SK-N-SH (cell line): Measurements from ENCODE around the gene NPAS1. TPM values are rescaled to one million over a fixed set of nuclear protein-coding genes. Genes with fewer than 3 reads are reported as not detected.
A peak's percentile ranks its signal among the peaks of the same experiment; 100 is the strongest.

ENCODE experiments used
- CTCF ChIA-PET: fragments of 300-600, 350-600 bp; formaldehyde crosslinking; extraction: SDS; loops from one replicate; lab custom pipeline; 2021; lab: Yijun Ruan, JAX
- POLR2A ChIA-PET: fragments of 350-600 bp; sonication (Branson Sonifier 250); formaldehyde crosslinking; extraction: SDS; loops from one replicate; lab custom pipeline; 2020; ENCODE audit warnings: antibody characterized with exemption, inconsistent platforms; lab: Yijun Ruan, JAX
- DNase-seq: peaks from one replicate; pipeline ENCODE4 v3.0.0; 2012
- H2AFZ ChIP-seq: fragments of 200-600 bp; sonication (generic); 2 replicates; pipeline ENCODE4 v1.8.1; 2016; ENCODE audit warnings: antibody characterized with exemption, mild to moderate bottlenecking, low read depth
- H3F3A ChIP-seq: fragments of 200-600 bp; sonication (generic); replicated peaks from 2 replicates; pipeline ENCODE3; 2016; ENCODE audit warnings: antibody characterized with exemption, mild to moderate bottlenecking; ENCODE audit not compliant: insufficient read depth
- H3K27ac ChIP-seq, 2 experiments: fragments of 200-500 bp in 1 of 2; fragments of 200-600 bp in 1 of 2; sonication (Bioruptor generic) in 1 of 2; sonication (generic), shearing (Covaris generic) in 1 of 2; 2 replicates each; pipeline versions ENCODE4 v1.5.1 to v1.6.1; 2014 to 2016; ENCODE audit warnings: low read depth in 2 of 2, inconsistent platforms in 1 of 2, low read length in 1 of 2, mild to moderate bottlenecking in 1 of 2, mixed read lengths in 1 of 2
- H3K27me3 ChIP-seq: fragments of 200-600 bp; sonication (generic), shearing (Covaris generic); 2 replicates; pipeline ENCODE4 v1.6.1; 2016; ENCODE audit warnings: mixed run types; ENCODE audit not compliant: insufficient read depth
- H3K36me3 ChIP-seq, 2 experiments: fragments of 200-500 bp in 1 of 2; fragments of 200-600 bp in 1 of 2; sonication (Bioruptor generic) in 1 of 2; sonication (generic) in 1 of 2; replicated peaks in 1 of 2; 2 replicates each; pipeline versions ENCODE3 to v1.5.1; 2014 to 2016; ENCODE audit warnings: low read length in 1 of 2, mild to moderate bottlenecking in 1 of 2; ENCODE audit not compliant: insufficient read depth in 2 of 2, control insufficient read depth in 1 of 2
- H3K4me1 ChIP-seq, 2 experiments: fragments of 200-500 bp in 1 of 2; fragments of 200-600 bp in 1 of 2; sonication (Bioruptor generic) in 1 of 2; sonication (generic), shearing (Covaris generic) in 1 of 2; 2 replicates each; pipeline versions ENCODE4 v1.5.1 to v1.6.1; 2014 to 2016; ENCODE audit warnings: low read depth in 1 of 2, low read length in 1 of 2, mixed run types in 1 of 2; ENCODE audit not compliant: insufficient read depth in 2 of 2, control insufficient read depth in 1 of 2
- H3K4me2 ChIP-seq: fragments of 200-600 bp; sonication (generic), shearing (Covaris generic); 2 replicates; pipeline ENCODE4 v1.6.1; 2017; ENCODE audit warnings: mixed run types
- H3K4me3 ChIP-seq, 2 experiments: fragments of 200-500 bp in 1 of 2; fragments of 200-600 bp in 1 of 2; sonication (Bioruptor generic) in 1 of 2; sonication (generic), shearing (Covaris generic) in 1 of 2; 2 replicates each; pipeline versions ENCODE4 v1.5.1 to v1.8.1; 2014 to 2016; ENCODE audit warnings: low read depth in 2 of 2, inconsistent platforms in 1 of 2, low read length in 1 of 2, mild to moderate bottlenecking in 1 of 2, mixed read lengths in 1 of 2, moderate library complexity in 1 of 2
- H3K79me2 ChIP-seq: fragments of 200-600 bp; sonication (generic); 2 replicates; pipeline ENCODE4 v1.8.1; 2017; ENCODE audit warnings: mild to moderate bottlenecking; ENCODE audit not compliant: insufficient read depth
- H3K9ac ChIP-seq: fragments of 200-600 bp; sonication (generic); 2 replicates; pipeline ENCODE4 v1.6.1; 2017; ENCODE audit warnings: mixed run types
- H3K9me2 ChIP-seq: fragments of 200-600 bp; sonication (generic); 2 replicates; pipeline ENCODE4 v1.6.1; 2017; ENCODE audit warnings: mixed run types
- H3K9me3 ChIP-seq: fragments of 200-600 bp; sonication (generic); 2 replicates; pipeline ENCODE4 v1.6.1; 2017; ENCODE audit warnings: mixed run types, mild to moderate bottlenecking, moderate library complexity
- H4K20me1 ChIP-seq: fragments of 200-600 bp; sonication (generic); 2 replicates; pipeline ENCODE4 v1.6.1; 2017; ENCODE audit warnings: mild to moderate bottlenecking, mixed run types; ENCODE audit not compliant: insufficient read depth
- CHD2 ChIP-seq: fragments of 150-350 bp; IDR thresholded peaks from 2 replicates; pipeline ENCODE4 v1.6.1; 2018; ENCODE audit warnings: low read length; ENCODE audit not compliant: partially characterized antibody
- ELF1 ChIP-seq: IDR thresholded peaks from 2 replicates; pipeline ENCODE4 v1.4.0; 2012
- EP300 ChIP-seq, 2 experiments: IDR thresholded peaks; 2 replicates each; pipeline versions ENCODE4 v1.4.0 to v1.6.1; 2012; ENCODE audit warnings: borderline replicate concordance in 1 of 2, low read depth in 1 of 2, low read length in 1 of 2
- EZH2phosphoT487 ChIP-seq: fragments of 200-600 bp; sonication (generic); IDR thresholded peaks from 2 replicates; pipeline ENCODE4 v1.6.1; 2017; ENCODE audit warnings: low read depth, mixed run types, mild to moderate bottlenecking, antibody characterized with exemption, moderate library complexity, borderline replicate concordance
- FOXJ3 ChIP-seq: sonication (generic); formaldehyde crosslinking; IDR thresholded peaks from 2 replicates; pipeline ENCODE4 v1.5.1; 2020; ENCODE audit warnings: mild to moderate bottlenecking, missing genetic modification reagents
- JUND ChIP-seq: IDR thresholded peaks from 2 replicates; pipeline ENCODE4 v1.4.0; 2012
- MAX ChIP-seq: IDR thresholded peaks from 2 replicates; pipeline ENCODE4 v1.4.0; 2012; ENCODE audit warnings: low read depth
- MXI1 ChIP-seq: IDR thresholded peaks from 2 replicates; pipeline ENCODE4 v1.6.1; 2012; ENCODE audit warnings: mild to moderate bottlenecking, low read depth, low read length, improper control_type of control experiment
- NFIC ChIP-seq: IDR thresholded peaks from 2 replicates; pipeline ENCODE4 v1.4.0; 2012; ENCODE audit warnings: borderline replicate concordance
- NRF1 ChIP-seq: IDR thresholded peaks from 2 replicates; pipeline ENCODE4 v1.6.1; 2012; ENCODE audit warnings: low read depth, mild to moderate bottlenecking, low read length
- RAD21 ChIP-seq: IDR thresholded peaks from 2 replicates; pipeline ENCODE4 v1.6.1; 2012; ENCODE audit warnings: mild to moderate bottlenecking, low read length
- RCOR1 ChIP-seq: fragments of 150-350 bp; IDR thresholded peaks from 2 replicates; pipeline ENCODE4 v1.6.1; 2017; ENCODE audit warnings: antibody characterized with exemption, low read length
- SMC3 ChIP-seq: IDR thresholded peaks from 2 replicates; pipeline ENCODE4 v1.6.1; 2012; ENCODE audit warnings: low read depth, low read length, improper control_type of control experiment
- TAF1 ChIP-seq: IDR thresholded peaks from 2 replicates; pipeline ENCODE4 v1.6.1; 2012; ENCODE audit warnings: low read depth, mild to moderate bottlenecking, low read length, moderate library complexity, borderline replicate concordance
- TCF12 ChIP-seq: IDR thresholded peaks from 2 replicates; pipeline ENCODE4 v1.4.0; 2012
- WGBS: methylation state at CpG from one replicate; pipeline ENCODE4 v1.1.6; 2017; ENCODE audit warnings: low lambda C conversion rate; 5-methylcytosine and 5-hydroxymethylcytosine counted together
- polyA plus RNA-seq, 3 experiments: library from polyadenylated mRNA; depleted of rRNA; stranded (reverse); fragments of >200 nt; gene quantifications; 2 replicates each; pipeline ENCODE4 v1.2.3, GENCODE V29; 2012
- TF ChIP-seq, protein P1 (sequence below): IDR thresholded peaks from 2 replicates; pipeline ENCODE4; 2012
- TF ChIP-seq, protein P2 (sequence below): fragments of 200-600 bp; sonication (generic); IDR thresholded peaks from 2 replicates; pipeline ENCODE4 v1.6.1; 2017; ENCODE audit warnings: antibody characterized with exemption, mild to moderate bottlenecking, moderate library complexity
- TF ChIP-seq, protein P3 (sequence below): IDR thresholded peaks from 2 replicates; pipeline ENCODE4 v1.4.0; 2012; ENCODE audit warnings: low read depth, borderline replicate concordance

NPAS1 gene
- polyA plus RNA-seq, 1 of the 3 experiments (the other 2 are of a cell fraction): 1.1 TPM

- CTCF ChIA-PET: interaction anchor here (0.9 to 3.0 kb wide), 2 partner anchors 13 to 35 kb away, joined by 4 to 17 read pairs; no protein-coding TSS in a partner anchor
- POLR2A ChIA-PET: no interaction called here
- Histone ChIP-seq H3K4me1 (peaks cover 29 to 59% of the 10 kb centered on the region in 2 experiments), H3K4me3 (no peak overlapping the region), H2AFZ (no peak overlapping the region), H3K4me2 (peak overlapping the region; percentile 69), H3K79me2 (peaks cover 61% of the 10 kb centered on the region), H3K9me3 (no peaks in the 10 kb centered on the region), H3K36me3 (peaks cover 2 to 4% of the 10 kb centered on the region in 2 experiments), H3K27me3 (no peaks in the 10 kb centered on the region), H3K9me2 (no peaks in the 10 kb centered on the region), H3K27ac (peak overlapping the region; percentile 82 to 91), H3F3A (peaks cover 60% of the 10 kb centered on the region), H3K9ac (no peak overlapping the region), H4K20me1 (peaks cover 4% of the 10 kb centered on the region; the same call in 1 of the 2 replicates)
- TF ChIP-seq MAX (peak; percentile 79), ELF1 (no peak), TCF12 (peak; percentile 71), EP300 (IDR thresholded peaks at IDR 0.05; ENCODE audit: borderline replicate concordance in 1 of 2, low read depth in 1 of 2, low read length in 1 of 2) (no peak)
- TF ChIP-seq, protein P1, sequence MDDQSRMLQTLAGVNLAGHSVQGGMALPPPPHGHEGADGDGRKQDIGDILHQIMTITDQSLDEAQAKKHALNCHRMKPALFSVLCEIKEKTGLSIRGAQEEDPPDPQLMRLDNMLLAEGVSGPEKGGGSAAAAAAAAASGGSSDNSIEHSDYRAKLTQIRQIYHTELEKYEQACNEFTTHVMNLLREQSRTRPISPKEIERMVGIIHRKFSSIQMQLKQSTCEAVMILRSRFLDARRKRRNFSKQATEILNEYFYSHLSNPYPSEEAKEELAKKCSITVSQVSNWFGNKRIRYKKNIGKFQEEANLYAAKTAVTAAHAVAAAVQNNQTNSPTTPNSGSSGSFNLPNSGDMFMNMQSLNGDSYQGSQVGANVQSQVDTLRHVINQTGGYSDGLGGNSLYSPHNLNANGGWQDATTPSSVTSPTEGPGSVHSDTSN: peak; percentile 3; the same call in 1 of the 2 replicates
- peak; percentile 64 for DNase-seq
- 64% methylated on average over 7 of the region's 7 CpGs for WGBS
Observed at GRCh38 chr19:46977548-46977947, 42.1 kb upstream of the NPAS1 start.

DNA sequence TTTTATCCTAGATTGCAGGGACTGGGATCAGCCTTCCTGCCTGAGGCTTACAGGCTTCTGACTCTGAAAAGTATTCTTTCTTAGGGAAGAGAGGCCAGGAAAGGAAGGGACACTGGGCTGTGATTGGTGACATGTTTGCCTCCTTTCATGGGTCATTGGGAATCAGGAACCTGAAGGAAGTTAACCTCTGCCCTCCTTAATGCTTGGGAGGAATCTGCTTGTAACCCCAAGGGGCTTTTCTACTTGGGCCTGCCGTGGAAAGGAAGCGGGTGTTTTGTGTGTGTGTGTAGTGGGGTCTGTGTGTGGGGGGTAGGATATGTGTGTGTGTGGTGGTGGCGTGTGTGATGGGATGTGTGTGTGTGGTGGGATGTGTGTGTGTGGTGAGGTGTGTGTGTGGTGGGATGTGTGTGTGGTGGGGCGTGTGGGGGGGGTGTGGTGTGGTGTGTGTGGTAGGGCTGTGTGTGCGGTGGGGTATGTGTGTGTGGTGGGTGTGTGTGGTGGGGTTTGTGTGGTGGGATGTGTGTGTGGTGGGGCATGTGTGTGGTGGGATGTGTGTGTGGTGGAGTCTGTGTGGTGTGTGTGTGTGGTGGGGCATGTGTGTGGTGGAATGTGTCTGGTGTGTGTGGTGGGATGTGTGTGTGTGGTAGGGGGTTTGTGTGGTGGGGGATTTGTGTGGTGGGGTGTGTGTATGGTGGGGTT is 41.3 kb upstream of the NPAS1 start:
- no peak for DNase-seq
- Histone ChIP-seq H3F3A (peaks cover 60% of the 10 kb centered on the region), H3K4me2 (peak overlapping the region; percentile 69; the same call in 1 of the 2 replicates), H3K9ac (no peak overlapping the region), H4K20me1 (peaks cover 4% of the 10 kb centered on the region; the same call in 1 of the 2 replicates), H3K9me3 (no peaks in the 10 kb centered on the region), H3K36me3 (peaks cover 2 to 9% of the 10 kb centered on the region in 2 experiments), H2AFZ (no peak overlapping the region), H3K27me3 (no peaks in the 10 kb centered on the region), H3K27ac (peak overlapping the region; percentile 82 to 91), H3K9me2 (no peaks in the 10 kb centered on the region), H3K79me2 (peaks cover 58% of the 10 kb centered on the region), H3K4me1 (peaks cover 29 to 62% of the 10 kb centered on the region in 2 experiments), H3K4me3 (no peak overlapping the region)
- ChIA-PET POLR2A (no interaction called here), CTCF (no interaction called here)
- TF ChIP-seq FOXJ3 (CRISPR knock-in tag): no peak
- TF ChIP-seq RAD21: no peak
- TF ChIP-seq CHD2: no peak
- TF ChIP-seq, protein P2, sequence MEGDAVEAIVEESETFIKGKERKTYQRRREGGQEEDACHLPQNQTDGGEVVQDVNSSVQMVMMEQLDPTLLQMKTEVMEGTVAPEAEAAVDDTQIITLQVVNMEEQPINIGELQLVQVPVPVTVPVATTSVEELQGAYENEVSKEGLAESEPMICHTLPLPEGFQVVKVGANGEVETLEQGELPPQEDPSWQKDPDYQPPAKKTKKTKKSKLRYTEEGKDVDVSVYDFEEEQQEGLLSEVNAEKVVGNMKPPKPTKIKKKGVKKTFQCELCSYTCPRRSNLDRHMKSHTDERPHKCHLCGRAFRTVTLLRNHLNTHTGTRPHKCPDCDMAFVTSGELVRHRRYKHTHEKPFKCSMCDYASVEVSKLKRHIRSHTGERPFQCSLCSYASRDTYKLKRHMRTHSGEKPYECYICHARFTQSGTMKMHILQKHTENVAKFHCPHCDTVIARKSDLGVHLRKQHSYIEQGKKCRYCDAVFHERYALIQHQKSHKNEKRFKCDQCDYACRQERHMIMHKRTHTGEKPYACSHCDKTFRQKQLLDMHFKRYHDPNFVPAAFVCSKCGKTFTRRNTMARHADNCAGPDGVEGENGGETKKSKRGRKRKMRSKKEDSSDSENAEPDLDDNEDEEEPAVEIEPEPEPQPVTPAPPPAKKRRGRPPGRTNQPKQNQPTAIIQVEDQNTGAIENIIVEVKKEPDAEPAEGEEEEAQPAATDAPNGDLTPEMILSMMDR: no peak
- no peak for TF ChIP-seq TAF1
- no peak for TF ChIP-seq NFIC
- no peak for TF ChIP-seq NRF1
- no peak for TF ChIP-seq JUND
- TF ChIP-seq, protein P3, sequence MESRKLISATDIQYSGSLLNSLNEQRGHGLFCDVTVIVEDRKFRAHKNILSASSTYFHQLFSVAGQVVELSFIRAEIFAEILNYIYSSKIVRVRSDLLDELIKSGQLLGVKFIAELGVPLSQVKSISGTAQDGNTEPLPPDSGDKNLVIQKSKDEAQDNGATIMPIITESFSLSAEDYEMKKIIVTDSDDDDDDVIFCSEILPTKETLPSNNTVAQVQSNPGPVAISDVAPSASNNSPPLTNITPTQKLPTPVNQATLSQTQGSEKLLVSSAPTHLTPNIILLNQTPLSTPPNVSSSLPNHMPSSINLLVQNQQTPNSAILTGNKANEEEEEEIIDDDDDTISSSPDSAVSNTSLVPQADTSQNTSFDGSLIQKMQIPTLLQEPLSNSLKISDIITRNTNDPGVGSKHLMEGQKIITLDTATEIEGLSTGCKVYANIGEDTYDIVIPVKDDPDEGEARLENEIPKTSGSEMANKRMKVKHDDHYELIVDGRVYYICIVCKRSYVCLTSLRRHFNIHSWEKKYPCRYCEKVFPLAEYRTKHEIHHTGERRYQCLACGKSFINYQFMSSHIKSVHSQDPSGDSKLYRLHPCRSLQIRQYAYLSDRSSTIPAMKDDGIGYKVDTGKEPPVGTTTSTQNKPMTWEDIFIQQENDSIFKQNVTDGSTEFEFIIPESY: no peak
- TF ChIP-seq MXI1: no peak
- no peak for TF ChIP-seq ELF1
- TF ChIP-seq EZH2phosphoT487: no peak
- no peak for TF ChIP-seq RCOR1
- TF ChIP-seq SMC3: no peak
- WGBS: 98% methylated on average over 5 of the region's 5 CpGs
